SK-N-MC (cell line): ENCODE data around the gene ZMIZ1.

Experiments
- EZH2 ChIP-seq: fragments of 200-600 bp; sonication (generic); IDR thresholded peaks from one replicate; pipeline ENCODE4 v1.6.1; 2017; ENCODE audit warnings: antibody characterized with exemption
- FOXP2 ChIP-seq: optimal IDR thresholded peaks from 2 replicates; pipeline ENCODE3; 2011; ENCODE audit warnings: mild to moderate bottlenecking, moderate library complexity; ENCODE audit not compliant: insufficient read depth; ENCODE audit errors: extremely low read length, control extremely low read depth
- POLR2AphosphoS5 ChIP-seq: IDR thresholded peaks from 2 replicates; pipeline ENCODE4 v1.6.1; 2012; ENCODE audit warnings: mild to moderate bottlenecking, low read depth, low read length, borderline replicate concordance

DNA sequence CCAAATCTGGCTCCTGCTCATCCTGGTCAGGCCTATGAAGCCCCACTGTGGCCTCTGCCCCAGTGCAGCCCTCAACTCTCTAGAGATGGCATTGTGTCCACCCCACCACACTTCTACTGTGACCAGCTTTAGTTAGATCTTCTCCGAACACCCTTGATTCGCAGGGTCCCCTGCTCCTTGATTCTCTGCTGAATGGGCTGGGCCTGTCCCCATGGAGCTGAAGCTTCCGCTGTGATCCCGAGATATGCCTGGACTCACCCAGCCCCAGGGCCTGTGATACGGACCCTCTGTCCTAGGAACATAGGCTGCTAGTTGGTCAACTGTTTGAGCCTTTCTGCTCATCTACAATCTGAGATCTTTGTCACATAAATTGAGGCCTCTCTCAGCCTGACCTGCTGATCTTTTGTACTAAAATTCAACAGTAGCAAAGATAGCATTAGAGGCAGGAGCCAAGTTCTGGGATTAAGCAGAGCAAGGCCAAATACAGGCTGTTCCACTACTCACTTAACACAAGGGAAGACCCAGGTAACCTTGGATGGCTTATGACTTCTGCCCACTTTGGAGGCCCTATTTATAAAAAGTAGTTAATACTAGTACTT is 272.0 kb downstream of the ZMIZ1 start:
- TF ChIP-seq POLR2AphosphoS5 (no peak), EZH2 (no peak), FOXP2 (no peak)
